ENCODE results near the gene TRAPPC2.
A peak's percentile ranks its signal among the peaks of the same experiment; 100 is the strongest.

TRAPPC2 gene

DNA sequence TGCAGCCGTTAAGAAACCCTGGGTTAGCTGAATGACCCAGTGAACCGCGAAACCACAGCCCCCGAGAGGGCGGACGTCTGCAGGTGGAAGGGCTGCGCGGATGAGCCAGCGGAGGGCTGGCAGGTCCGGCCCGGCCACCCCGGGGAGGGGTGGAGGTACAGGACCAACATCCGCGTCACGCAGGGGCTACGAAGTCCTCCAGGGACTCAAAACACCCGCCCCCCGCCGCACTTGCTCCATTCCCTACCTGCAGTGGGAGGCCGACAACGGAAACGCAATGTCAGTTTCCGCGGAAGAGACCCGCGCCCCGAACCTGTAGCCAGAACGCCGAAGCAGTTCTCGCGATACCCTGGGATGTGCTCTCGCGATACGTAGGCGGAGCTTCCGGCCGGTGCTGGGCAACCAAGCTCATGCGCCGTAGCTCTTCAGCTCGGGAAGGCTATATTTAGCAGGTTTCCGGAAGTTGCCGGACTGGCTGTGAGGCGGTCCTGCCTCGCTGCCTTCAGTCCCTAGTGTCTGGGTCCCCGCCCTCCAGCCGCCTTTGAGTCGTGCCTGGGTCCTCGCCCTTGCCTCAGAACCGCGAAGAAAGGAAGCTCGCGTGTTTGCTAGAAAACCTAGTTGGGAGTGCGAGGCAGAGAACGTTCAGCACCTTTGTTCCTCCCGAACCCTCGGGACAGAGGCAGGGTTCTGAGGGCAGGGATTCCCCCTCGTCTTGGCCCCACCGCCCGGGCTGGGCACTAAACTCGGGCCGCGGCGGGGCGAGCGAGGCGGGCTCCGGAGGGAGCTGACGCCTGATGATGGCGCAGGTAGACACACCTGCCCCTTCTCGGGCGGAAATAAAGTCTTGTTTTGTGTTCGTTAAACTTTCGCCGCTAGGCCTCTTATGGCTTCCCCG is at the start of gene TRAPPC2, which contains the start of gene OFD1:
Gene TRAPPC2, minus strand, starts transcription at position 343 of the 895 bp plus-strand sequence. CDS start 14,657 bp downstream, outside the sequence.
Gene OFD1, plus strand, starts transcription at position 471 of the 895 bp plus-strand sequence. Its CDS starts 324 bp downstream, at position 795.
- peak; percentile 78 for DNase-seq

DNA sequence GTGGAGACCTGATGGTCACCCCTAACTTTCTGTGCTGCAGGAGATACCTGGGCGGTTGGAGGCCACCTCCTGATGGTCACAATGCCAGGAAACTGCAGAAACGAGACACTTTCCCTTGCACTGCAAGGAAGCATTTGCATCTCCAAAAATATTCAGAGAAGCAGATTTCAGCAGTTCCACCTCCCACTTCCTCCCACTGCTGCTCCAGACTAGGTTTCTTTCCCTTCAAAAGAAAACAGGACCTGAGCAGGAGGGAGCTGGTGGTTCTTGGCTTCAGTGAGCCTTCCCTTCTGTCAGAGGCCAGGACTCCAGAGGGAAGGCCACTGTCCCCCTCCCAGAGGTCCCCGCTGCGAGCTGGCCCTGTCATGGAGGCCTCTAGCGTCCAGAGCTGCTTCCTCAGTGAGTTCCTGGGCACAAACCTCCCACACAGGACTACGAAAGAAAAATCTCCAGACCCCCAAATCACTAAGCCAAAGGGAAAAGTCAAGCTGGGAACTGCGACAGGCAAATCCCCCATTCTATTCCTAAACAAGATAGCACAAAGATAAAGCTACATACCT is 46.5 kb upstream of the TRAPPC2 start:
- no peak for DNase-seq

DNA sequence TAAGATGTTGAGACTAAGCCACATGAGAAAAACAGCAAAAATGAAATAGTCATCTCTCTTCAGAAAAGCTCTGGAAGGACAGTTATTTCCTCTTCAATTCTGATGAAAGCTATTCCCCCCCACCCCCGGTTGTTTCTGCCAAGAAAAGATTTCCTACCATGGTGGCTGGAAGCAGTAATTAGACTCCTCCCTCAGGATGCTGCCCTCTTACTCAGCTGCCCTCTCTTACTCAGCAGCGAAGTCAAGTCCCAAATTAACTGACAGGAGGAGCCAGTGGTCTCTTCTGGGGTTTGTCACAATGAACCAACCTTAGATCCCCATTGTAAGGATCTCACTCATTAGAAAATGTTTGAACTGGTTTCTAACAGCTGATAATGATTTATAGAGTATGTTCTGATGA is 44.5 kb upstream of the TRAPPC2 start:
- no peak for DNase-seq

DNA sequence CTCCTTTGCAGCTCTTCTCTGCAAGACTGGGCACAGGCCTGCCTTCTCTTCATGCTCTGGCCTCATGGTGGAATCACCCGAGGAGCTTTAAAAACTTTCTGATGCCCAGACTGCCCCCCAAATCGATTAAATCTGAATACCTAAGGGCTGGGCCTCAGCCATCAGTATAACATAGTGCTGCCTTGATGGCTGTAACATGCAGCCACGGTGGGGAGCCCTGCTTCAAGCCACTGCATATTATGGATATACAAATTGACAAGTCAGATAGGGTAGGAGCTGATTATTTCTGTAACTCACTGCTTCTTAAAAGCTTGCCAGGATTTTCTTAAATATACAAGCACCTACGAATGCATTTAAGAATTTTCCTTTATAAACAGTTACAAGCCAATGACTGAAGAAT is 42.0 kb upstream of the TRAPPC2 start:
- DNase-seq: no peak

DNA sequence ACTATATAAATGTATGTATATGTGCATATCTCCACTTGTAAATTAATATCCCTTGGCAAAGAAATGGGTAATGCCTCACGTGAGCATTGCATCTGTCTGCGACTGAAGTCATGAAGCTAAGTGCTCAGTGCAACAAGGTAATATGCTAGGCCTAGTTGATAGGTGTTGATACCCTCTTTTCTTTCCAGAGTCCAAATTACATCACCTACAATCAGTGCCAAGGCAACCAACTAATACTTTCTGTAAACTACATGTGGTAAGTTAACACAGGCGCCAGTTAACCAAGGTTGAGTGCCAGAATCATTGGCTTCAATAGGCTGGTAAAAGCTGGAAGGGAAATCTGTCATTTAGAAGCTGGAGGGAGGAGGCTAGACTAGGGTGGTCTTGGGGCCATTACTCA is 41.4 kb upstream of the TRAPPC2 start:
- DNase-seq: no peak

DNA sequence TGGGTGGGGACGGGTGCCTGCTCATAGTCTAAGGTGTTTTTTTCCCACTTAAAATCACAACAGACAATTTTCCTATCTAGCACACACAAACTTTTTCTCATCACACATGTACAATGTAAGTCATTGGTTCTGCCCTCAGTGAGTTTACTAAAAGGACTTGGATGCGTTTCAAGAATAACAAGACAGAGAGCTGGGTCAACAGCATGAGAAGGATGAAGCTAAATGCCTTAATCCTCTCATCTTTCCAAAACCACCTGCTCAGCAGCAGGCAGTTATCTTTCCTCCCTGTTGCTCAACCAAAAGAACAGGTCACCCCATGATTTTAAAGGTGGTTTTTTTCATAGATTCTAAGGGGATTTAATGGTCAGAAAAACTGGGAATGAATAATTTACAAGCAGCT is 40.3 kb upstream of the TRAPPC2 start:
- peak; percentile 2 for DNase-seq

DNA sequence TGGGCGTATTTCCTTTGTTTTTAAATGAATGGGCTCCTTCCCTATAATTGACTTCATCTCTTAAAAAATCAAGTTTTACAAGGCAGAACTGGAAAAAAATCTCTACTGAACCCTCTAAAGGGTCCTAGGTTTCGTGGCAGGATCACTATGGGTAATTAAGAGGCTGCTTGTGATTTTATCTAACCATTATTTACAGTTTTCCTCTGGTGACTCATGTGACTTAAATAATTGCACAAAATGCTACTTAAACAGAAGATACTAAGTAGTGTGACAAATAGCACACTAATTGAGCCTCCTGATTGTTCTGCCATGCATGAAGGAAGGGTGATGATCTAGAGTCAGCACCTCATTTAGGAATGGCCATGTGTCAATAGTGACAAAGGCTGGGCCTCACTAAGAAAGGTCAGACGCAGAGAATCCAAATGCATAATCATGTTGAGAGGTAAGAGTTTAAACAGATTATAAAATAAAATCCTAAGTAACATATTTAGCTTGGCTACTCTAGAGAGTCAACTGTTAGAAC is 35.7 kb upstream of the TRAPPC2 start:
- DNase-seq: no peak

DNA sequence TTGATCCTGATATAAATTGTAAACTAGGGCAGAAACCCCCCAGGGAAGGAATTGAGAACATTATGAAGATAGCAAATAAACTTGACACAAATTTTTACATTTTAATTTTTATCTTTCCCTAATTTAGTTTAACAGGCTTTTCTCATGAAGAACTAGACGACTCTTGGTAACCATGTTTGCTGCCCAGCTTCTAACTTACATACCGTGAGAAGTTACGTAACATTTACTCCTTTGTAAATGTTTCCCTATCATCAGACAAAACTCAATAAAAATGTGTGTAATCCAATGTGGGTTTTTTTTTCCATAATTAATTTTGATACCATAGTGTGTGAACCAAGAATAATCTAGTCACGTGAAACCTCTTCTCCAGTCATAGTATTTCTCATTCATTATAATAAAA is 34.5 kb upstream of the TRAPPC2 start:
- DNase-seq: no peak

DNA sequence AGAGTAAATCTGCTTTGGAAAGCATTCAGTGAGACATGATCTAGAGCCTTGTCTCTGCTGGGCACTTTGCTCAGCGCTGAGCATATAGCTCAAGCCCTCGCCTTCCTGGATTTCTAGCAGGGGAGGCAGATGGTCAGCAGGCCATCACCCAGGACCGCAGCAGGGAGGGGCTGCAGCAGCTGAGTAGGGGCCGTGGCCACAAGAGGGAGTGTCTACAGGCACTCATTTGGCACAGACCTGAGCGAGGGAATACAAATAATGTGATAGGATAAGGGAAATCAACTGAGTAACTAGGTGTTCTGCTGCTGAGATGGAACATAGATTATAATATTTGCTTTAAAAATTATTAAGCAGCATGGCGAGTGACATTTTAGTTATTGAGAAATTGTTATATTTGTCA is 30.3 kb upstream of the TRAPPC2 start:
- no peak for DNase-seq

DNA sequence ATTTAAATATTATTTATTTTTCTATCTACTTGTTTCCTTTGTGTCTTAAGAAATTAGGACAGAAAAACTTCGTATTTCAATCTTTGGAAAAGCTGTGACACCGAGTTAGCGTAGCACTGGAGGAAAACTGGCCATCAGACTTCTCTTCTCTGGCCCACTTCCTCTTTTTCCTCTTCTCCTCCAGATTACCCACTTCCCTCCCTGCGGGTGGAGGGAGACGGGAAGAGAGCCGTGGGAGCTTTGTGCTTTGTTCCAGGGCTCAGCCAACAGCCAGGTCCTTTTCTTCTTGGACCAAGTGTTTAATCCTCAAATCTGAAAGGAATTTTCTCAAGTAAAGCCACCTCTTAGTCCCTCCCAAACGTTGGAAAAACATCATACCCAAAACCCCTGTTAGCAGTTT is 29.9 kb upstream of the TRAPPC2 start:
- DNase-seq: no peak

DNA sequence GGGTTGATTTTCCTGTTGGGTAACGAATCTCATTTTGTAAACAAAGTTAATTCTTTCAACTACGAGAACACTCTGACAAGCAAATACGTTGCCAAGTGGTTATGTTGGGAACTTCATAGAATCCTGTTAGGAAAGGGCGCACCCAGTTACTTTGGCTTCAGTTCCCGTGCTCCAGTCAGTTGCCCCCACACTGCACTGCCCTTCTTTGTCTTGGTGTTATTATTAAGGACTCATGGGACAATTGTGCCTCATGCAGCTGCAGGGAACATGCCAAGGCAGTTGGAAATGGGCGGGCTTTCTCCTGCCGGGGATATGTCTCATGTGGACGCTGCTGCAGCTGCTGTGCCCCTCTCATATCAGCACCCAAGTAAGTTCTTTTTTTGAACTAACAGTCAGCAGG is 29.1 kb upstream of the TRAPPC2 start:
- no peak for DNase-seq

DNA sequence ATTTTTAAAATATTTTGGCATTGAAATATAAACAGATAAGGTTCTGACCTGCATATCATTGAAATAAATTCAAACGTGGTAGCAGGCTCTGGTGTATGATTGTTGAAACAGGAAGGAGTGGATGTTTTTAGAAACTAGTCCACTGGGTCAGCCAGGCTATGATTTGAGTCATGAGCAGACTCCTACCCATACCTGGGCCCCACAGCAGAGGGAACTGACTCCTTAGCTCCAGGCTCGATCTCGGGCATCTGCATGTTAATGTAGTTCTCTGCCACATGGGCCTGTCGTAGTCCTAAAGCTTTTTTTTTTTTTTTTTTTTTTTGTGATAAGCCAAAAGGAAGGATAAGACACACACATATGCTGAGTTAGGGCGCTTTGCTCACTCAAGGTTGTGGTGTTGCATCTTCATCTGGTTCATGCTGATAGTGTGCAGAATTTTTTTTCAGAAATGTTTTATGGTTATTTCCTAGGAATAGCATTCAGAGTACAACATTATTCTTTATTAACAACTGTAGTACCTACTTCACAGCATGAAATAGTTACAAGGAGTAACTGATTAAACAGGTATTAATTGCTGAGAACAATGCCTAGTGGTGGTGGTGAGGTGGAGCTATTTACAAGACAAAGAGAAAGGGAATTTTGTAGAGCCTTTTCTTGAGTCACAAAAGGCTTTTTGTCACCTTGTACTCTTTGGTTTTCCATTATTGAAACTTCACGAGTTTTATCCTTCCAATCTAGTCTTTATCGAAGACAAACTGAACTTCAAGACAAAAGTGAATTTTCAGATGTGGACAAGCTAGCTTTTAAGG is 27.4 kb upstream of the TRAPPC2 start:
- DNase-seq: no peak

DNA sequence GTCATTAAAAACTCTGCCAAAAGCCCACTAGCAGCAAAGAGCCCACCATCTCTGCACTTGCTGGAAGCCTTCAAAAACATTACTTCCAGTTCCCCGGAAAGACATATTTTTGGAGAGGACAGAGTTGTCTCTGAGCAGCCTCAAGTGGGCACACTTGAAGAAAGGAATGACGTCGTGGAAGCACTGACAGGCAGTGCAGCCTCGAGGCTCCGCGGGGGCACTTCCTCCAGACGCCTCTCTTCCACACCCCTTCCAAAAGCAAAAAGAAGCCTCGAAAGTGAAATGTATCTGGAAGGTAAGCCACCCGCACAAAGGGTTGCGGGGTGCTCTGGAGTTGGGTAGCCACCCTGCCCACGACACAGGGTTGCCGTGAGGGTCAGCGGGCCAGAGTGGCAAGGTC is 26.0 kb upstream of the TRAPPC2 start:
- no peak for DNase-seq

DNA sequence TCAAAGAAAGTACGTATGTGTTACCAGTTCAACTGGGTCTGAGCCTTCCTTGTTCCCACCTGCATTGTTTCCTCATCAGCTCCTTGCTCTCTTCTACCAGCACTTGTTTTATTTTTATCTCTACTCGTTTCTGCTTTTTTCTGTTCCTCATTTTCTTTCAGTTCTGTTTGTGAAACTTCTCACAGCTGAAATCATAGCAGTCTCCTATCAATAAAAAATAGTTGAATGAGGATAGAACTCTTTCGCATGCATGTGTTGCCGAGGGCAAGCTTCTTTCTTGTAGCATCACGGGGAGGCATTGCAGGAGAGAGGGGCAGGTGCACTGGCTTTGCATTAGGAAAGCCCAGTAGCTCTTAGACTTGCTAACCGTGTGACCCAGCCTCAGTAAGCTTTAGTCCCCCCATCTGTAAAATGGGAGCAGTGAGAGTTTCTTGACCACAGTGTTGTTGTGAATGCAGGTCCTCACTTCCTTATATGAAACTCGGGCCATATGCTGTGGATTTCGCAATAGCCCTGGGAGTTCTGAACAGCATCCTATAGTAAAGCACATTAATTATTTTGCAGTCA is 24.8 kb upstream of the TRAPPC2 start:
- DNase-seq: no peak

DNA sequence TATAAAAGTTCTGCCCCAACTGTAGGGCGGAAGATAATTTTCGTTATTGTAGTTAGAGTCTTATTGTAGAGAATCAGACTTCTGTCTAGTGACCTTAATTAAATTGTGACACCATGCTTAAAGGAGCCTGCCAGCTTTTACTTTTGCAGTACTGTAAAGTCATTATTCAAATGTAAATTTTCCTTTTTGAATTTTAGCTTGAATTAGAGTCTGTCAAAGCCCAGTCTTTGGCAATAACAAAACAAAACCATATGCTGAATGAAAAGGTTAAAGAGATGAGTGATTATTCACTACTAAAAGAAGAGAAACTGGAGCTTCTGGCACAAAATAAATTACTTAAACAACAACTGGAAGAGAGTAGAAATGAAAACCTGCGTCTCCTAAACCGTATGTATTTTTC is 22.0 kb upstream of the TRAPPC2 start:
- DNase-seq: no peak

DNA sequence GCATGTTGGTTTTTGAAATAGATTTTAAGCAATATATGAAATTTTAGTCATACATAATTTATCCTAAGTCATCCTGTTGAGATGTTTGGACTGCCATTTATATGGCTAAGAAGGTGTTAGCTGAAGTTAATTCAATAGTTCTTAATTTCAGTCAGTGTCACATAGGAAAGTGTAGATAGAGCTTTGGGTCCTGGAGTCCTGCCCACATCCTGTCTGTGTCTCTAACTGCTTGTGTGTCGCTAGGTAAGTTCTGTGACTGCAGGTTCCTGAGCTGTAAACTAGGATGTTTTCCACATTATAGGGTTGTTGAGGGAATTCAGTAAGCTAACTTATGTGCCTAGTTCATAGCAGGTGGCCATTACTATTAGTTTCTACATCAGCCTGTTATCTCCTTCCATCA is 20.8 kb upstream of the TRAPPC2 start:
- DNase-seq: no peak

DNA sequence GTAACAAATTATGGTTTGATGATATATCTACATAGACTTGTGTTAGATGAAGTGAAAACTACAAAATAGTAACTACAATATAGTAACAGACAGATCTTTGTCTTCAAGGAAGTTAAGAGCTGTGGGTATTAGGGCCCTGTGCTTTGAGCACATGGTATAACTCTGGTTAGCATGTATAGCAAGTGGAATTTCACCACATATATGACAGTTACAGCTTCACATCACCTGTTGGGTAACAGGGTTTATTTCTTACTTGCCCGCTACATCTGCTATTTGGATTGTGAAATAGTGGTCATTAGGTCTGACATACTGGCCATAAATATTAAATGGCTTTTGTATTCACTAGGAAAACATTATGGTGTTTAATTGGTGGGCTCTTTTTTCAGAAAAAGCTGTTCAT is 20.3 kb upstream of the TRAPPC2 start:
- no peak for DNase-seq

DNA sequence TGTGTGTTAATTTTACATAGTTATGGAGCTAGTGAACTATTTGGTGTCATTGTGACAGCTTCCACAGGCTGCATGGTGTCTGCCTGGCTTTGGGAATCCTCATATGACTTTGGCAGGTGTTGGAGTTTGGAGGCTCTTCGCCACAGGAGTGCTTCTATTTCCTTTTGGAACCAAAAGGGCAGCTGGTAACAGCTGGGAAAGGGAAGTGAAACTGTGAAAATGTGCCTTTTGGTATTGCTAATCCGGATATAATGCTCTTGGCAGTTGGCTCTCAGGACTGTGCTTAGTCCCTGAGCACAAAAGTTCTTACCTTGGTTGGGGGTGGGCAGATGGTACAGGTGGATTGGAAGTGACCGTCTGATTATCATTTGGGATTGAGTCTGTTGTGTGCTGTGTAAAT is 18.2 kb upstream of the TRAPPC2 start:
- no peak for DNase-seq

DNA sequence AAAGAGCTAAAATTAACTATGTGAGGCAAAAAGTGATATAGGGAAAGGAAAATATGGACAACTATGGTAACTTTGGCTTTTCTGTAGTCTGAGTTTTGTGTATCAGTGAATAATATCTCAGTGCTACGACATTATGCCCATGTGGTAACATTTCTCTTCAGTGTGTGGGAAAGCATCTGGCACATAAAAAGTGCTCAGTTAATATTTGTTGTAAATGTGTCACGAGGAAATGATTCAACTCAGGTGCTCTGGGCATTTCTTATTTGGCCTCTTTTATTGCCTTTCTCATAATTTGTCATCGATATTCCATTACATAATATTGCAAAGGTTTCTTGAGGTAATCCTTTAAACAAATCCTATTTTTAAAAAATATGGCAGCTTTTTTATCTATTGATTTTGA is 17.7 kb upstream of the TRAPPC2 start:
- DNase-seq: no peak

DNA sequence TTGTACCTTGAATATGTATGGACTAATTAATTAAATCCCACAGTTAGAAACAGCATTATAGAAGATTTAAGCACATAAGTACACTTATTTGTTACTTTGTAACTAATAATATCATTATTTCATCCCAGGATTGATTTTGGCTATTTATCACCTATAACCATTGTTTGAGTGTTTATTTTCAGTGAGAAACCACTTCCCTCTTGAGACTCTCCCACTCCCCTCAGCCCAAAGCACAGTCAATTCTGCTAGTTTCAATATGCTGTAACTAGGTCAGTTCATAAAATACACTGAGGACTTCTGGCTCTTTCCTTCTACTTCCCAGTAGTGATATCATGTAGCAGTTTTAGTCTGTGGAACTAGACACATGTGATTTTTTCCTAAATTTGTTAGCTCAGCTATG is 16.4 kb upstream of the TRAPPC2 start:
- DNase-seq: no peak

DNA sequence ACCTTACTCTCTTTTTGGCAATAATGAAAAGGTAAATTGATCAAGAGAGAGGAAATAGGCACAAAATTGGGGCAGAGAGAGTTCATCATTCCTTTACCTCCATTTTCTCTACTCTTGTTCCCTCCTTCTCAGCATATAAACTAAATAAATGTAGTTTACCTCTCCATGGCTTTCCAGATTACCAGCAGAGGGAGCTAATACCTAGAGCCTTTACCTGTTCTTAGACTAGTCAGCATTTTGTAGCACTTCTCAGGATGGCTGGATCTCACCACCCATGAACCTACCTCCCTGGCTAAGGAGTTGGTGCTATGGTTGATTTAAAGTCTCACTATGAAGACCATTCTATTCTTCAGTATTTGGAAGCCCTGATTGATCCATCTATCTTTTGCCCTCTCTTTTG is 15.8 kb upstream of the TRAPPC2 start:
- peak; percentile 8 for DNase-seq

DNA sequence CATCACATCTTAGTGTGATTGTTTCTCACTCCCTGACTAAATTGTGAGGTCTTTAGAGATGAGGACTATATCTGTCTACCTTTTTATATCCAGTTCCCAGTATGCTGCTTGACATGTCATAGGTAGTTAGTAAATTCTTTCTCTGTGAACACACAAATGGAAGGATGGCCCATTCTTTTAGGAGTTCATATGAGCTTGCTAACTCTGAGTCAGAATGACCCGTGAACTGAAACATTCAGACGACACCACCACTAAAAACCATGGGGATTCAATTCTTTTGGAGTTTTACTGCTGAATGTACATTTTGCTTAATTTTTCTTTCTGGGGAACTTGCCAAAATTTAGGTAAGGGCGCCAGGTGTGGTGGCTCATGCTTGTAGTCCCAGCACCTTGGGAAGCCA is 14.1 kb upstream of the TRAPPC2 start:
- DNase-seq: no peak

DNA sequence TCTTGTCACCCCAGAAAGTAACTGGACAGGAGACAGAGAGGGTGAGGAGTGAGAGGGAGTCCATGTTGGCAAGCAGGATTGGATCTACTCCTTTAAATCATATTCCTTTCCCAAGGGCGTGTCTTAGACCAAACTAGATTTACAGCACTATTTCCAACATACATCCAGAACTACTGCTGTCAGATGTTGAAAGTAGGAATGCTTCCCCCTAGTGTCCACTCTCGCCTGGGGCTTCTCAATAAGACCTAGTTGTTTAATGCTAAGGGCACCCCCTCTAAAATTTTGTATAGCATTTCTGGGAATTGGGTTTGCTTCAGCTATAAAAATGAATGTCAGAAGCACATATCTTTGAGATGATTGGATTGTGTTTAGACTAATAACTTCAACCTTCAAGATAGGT is 13.4 kb upstream of the TRAPPC2 start:
- DNase-seq: no peak
